Measurements from ENCODE around the gene HNRNPA1. TPM values are rescaled to one million over a fixed set of nuclear protein-coding genes. Genes with fewer than 3 reads are reported as not detected.
"Not testable (repeated sequence)": the region's sequence is repeated elsewhere in the genome, so short reads cannot be mapped to it uniquely, and the experiment has no call there.

HNRNPA1 gene
- total RNA-seq, 1 experiment from 2014 or later = 1,764 TPM

DNA sequence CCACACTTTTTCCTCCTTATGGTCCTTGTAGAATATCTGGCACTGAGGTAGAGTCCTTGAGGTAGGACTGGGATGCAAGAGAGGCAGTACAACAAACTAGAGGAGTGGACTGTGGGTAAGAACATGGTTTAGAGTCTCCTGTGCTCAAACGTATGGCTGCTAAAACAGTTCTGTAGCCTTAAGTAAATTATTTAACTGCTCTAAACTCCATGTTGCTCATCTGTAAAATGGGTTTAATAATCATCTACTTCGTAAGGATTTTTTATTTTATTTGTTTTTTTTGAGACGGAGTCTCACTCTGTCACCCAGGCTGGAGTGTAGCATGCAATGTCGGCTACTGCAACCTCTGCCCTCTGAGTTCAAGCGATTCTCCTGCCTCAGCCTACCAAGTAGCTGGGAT lies 40.8 kb downstream of the HNRNPA1 start:
- Histone ChIP-seq H3K36me3 (ENCODE audit: insufficient read depth, low read length, poor library complexity, severe bottlenecking) (no peaks in the 10 kb centered on the region), H3K27me3 (replicated peaks; ENCODE audit: insufficient read depth, low read depth, low read length, poor library complexity) (no peaks in the 10 kb centered on the region), H3K4me3 (ENCODE audit: low read depth, low read length, poor library complexity, severe bottlenecking) (no peak overlapping the region), H3K9me3 (ENCODE audit: low read depth, low read length, poor library complexity, severe bottlenecking) (no peaks in the 10 kb centered on the region), H3K27ac (ENCODE audit: low read depth, low read length, poor library complexity, severe bottlenecking) (no peak overlapping the region), H3K4me1 (ENCODE audit: insufficient read depth, low read length, poor library complexity, severe bottlenecking) (peaks cover 2% of the 10 kb centered on the region)
- ChIA-PET CTCF (interaction anchor here (0.6 kb wide), 1 partner anchor 15 kb away, joined by 4 read pairs; no protein-coding TSS in a partner anchor), POLR2A (ENCODE audit: low non-redundant PET) (no interaction called here)
- BruUV-seq (replicated peaks) = no TSS peak
- intact Hi-C loops (cut with micrococcal nuclease; ENCODE audit: unreplicated experiment) = no loop called here
- DNase-seq (ENCODE audit: low spot score) = no peak
- no peak for TF ChIP-seq EZH2 (IDR thresholded peaks at IDR 0.05; ENCODE audit: borderline replicate concordance, low read depth, low read length, poor library complexity, severe bottlenecking)
- TF ChIP-seq, protein P1, sequence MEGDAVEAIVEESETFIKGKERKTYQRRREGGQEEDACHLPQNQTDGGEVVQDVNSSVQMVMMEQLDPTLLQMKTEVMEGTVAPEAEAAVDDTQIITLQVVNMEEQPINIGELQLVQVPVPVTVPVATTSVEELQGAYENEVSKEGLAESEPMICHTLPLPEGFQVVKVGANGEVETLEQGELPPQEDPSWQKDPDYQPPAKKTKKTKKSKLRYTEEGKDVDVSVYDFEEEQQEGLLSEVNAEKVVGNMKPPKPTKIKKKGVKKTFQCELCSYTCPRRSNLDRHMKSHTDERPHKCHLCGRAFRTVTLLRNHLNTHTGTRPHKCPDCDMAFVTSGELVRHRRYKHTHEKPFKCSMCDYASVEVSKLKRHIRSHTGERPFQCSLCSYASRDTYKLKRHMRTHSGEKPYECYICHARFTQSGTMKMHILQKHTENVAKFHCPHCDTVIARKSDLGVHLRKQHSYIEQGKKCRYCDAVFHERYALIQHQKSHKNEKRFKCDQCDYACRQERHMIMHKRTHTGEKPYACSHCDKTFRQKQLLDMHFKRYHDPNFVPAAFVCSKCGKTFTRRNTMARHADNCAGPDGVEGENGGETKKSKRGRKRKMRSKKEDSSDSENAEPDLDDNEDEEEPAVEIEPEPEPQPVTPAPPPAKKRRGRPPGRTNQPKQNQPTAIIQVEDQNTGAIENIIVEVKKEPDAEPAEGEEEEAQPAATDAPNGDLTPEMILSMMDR (conservative IDR thresholded peaks at IDR 0.05; ENCODE audit: low read depth, low read length) = no peak

DNA sequence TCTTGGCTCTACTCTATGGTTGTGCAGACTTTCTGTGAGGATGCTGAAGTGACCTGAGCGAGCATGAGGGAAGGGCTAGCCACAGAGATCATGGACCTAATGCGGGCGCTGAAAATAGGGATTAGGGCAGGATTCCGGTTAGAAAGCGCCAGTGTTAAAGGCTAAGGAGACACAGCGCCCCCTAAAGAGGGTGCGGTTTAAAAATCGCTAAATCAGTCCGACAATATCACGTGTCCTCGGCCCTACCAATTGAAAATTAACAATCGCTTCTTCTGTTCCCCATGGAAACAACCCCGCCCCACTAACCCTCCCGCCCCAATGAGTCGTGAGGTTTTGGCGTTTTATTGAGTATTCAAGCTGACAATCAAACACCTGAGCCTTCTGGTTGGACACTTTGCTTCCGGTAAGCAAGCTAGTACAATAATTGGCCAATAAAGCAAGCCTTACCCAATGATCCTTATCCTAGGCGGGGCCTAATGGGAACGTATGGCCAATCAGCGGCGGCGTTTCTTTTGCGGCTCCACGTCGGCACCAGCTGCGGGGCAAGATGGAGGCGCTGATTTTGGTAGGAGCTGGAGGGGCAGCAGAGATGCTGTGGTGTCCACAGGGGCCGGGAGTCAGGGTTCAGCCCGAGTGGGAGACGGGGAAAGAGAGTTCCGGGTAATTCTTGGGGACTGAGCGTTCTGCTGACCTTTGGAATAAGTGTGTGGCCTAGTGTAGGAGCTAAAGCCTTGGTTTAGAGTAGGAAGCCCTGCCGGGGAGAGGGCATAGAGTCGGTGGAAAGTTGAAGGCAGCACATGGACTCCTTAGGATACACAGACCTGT lies 44.3 kb downstream of the HNRNPA1 start, which contains the start of gene COPZ1:
Gene COPZ1 (plus strand): TSS at position 515 of the 825 bp plus-strand sequence. CDS start 33 bp downstream, at position 548.
- intact Hi-C loops (cut with micrococcal nuclease; ENCODE audit: unreplicated experiment) = loop anchor here (2.0 kb wide), 1 partner anchor 66 kb away; no protein-coding TSS in a partner anchor
- BruUV-seq (replicated peaks) = no TSS peak

DNA sequence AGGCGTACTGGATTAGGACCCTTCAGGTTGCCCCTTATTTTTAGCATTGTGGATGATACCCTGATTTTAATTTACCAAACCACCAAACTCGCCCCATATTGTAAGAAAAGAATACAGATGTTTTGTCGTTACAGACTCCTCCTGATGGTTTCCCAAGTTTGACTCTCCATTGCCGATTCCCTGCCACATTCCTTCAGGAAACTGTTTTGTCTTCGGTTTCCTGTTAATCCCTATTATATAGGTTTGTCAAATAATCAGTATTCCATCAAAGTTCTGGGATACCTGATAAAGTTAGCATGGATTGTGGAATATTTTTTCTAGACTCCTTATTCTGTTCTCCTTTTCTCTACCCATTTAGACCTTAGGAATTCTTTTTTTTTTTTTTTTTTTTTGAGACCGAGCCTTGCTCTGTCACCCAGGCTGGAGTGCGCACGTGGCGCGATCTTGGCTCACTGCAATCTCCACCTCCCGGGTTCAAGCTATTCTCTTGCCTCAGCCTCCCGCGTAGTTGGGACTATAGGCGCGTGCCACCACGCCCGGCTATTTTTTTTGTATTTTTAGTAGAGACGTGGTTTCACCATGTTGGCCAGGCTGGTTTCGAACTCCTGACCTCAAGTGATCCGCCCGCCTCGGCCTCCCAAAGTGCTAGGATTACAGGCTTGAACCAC lies 45.0 kb downstream of the HNRNPA1 start:
- H3K27me3 ChIP-seq (replicated peaks; ENCODE audit: insufficient read depth, low read depth, low read length, poor library complexity); H3K4me1 ChIP-seq (ENCODE audit: insufficient read depth, low read length, poor library complexity, severe bottlenecking); H3K36me3 ChIP-seq (ENCODE audit: insufficient read depth, low read length, poor library complexity, severe bottlenecking); H3K9me3 ChIP-seq (ENCODE audit: low read depth, low read length, poor library complexity, severe bottlenecking): not testable (repeated sequence)
- intact Hi-C loops (cut with micrococcal nuclease; ENCODE audit: unreplicated experiment) = loop anchor here (2.0 kb wide), 1 partner anchor 67 kb away; no protein-coding TSS in a partner anchor
- peak overlapping the region; percentile 83 for H3K27ac ChIP-seq (ENCODE audit: low read depth, low read length, poor library complexity, severe bottlenecking)
- TSS peak; percentile 88 for BruUV-seq (replicated peaks)
- DNase-seq (ENCODE audit: low spot score) = peak; percentile 36
- peak overlapping the region; percentile 79 for H3K4me3 ChIP-seq (ENCODE audit: low read depth, low read length, poor library complexity, severe bottlenecking)
- CTCF ChIA-PET = interaction anchor here (0.5 to 1.5 kb wide), 29 partner anchors 10 to 884 kb away, joined by 3 to 14 read pairs (median 5); partner anchors contain the start of gene HNRNPA1
- POLR2A ChIA-PET (ENCODE audit: low non-redundant PET) = interaction anchor here (0.6 to 0.7 kb wide), 7 partner anchors 13 to 359 kb away, joined by 4 to 7 read pairs (median 5); partner anchors contain the start of genes CBX5 and HNRNPA1

More for the DNA sequence above, 44.3 kb downstream of the HNRNPA1 start, which contains the start of gene COPZ1:
- POLR2A ChIA-PET (ENCODE audit: low non-redundant PET) = interaction anchor here (0.6 to 0.7 kb wide), 9 partner anchors 14 to 407 kb away, joined by 3 to 7 read pairs (median 4); partner anchors contain the start of genes CBX5 and HNRNPA1
- peak within 1 kb of the TSS; percentile 83 for H3K27ac ChIP-seq (ENCODE audit: low read depth, low read length, poor library complexity, severe bottlenecking)
- peaks cover 6% of the 10 kb centered on the region for H3K4me1 ChIP-seq (ENCODE audit: insufficient read depth, low read length, poor library complexity, severe bottlenecking)
- TF ChIP-seq, protein P1 (conservative IDR thresholded peaks at IDR 0.05; ENCODE audit: low read depth, low read length) = peak; percentile 89
- no peak for TF ChIP-seq EZH2 (IDR thresholded peaks at IDR 0.05; ENCODE audit: borderline replicate concordance, low read depth, low read length, poor library complexity, severe bottlenecking)
- H3K27me3 ChIP-seq (replicated peaks; ENCODE audit: insufficient read depth, low read depth, low read length, poor library complexity) = no peaks in the 10 kb centered on the region
- peak within 1 kb of the TSS; percentile 79 for H3K4me3 ChIP-seq (ENCODE audit: low read depth, low read length, poor library complexity, severe bottlenecking)
- CTCF ChIA-PET = interaction anchor here (0.5 to 1.5 kb wide), 29 partner anchors 11 to 884 kb away, joined by 3 to 14 read pairs (median 5); partner anchors contain the start of gene HNRNPA1
- DNase-seq (ENCODE audit: low spot score) = peak; percentile 100
- peaks cover 6% of the 10 kb centered on the region for H3K36me3 ChIP-seq (ENCODE audit: insufficient read depth, low read length, poor library complexity, severe bottlenecking)
- no peaks in the 10 kb centered on the region for H3K9me3 ChIP-seq (ENCODE audit: low read depth, low read length, poor library complexity, severe bottlenecking)
